Endodermal cell (in vitro differentiated cells): Measurements from ENCODE around the gene ATP8B4. TPM values are rescaled to one million over a fixed set of nuclear protein-coding genes. Genes with fewer than 3 reads are reported as not detected.

Source experiments
- DNase-seq: peaks from one replicate; pipeline ENCODE4 v3.0.0-alpha.2; 2017
- H3K27ac ChIP-seq: 2 replicates; pipeline ENCODE4 v1.5.1; 2013; ENCODE audit warnings: mild to moderate bottlenecking, low read depth, low read length, moderate library complexity
- H3K27me3 ChIP-seq: 2 replicates; pipeline ENCODE4 v1.6.1; 2013; ENCODE audit warnings: mild to moderate bottlenecking, low read length, moderate library complexity; ENCODE audit not compliant: insufficient read depth, control insufficient read depth, poor library complexity, severe bottlenecking
- H3K36me3 ChIP-seq: 2 replicates; pipeline ENCODE4 v1.7.0; 2013; ENCODE audit warnings: mild to moderate bottlenecking, low read length, moderate library complexity; ENCODE audit not compliant: control insufficient read depth, insufficient read depth
- H3K4me1 ChIP-seq: one replicate; pipeline ENCODE4 v1.7.0; 2013; ENCODE audit warnings: low read length; ENCODE audit not compliant: control insufficient read depth, insufficient read depth
- H3K4me3 ChIP-seq: 2 replicates; pipeline ENCODE4 v1.5.1; 2013; ENCODE audit warnings: mild to moderate bottlenecking, low read length, moderate library complexity
- H3K9ac ChIP-seq: 2 replicates; pipeline ENCODE4 v1.6.1; 2013; ENCODE audit warnings: mild to moderate bottlenecking, low read length, moderate library complexity; ENCODE audit not compliant: poor library complexity, severe bottlenecking; ENCODE audit errors: extremely low read depth
- H3K9me3 ChIP-seq: 2 replicates; pipeline ENCODE4 v1.6.1; 2013; ENCODE audit warnings: mild to moderate bottlenecking, low read length, moderate library complexity; ENCODE audit not compliant: control insufficient read depth
- H3K27ac Mint-ChIP-seq: 2 replicates; pipeline ENCODE4 v1.8.0; 2020; ENCODE audit warnings: mixed read lengths
- H3K27me3 Mint-ChIP-seq: 2 replicates; pipeline ENCODE4 v1.8.0; 2021; ENCODE audit warnings: mild to moderate bottlenecking, mixed read lengths; ENCODE audit not compliant: insufficient read depth
- H3K36me3 Mint-ChIP-seq: 2 replicates; pipeline ENCODE4 v1.8.0; 2020; ENCODE audit warnings: low read depth, mixed read lengths
- H3K4me1 Mint-ChIP-seq: 2 replicates; pipeline ENCODE4 v1.8.0; 2020; ENCODE audit warnings: mixed read lengths
- H3K4me3 Mint-ChIP-seq: 2 replicates; pipeline ENCODE4 v1.8.0; 2020; ENCODE audit warnings: mild to moderate bottlenecking, moderate library complexity, mixed read lengths
- H3K9me3 Mint-ChIP-seq: 2 replicates; pipeline ENCODE4 v1.8.0; 2020; ENCODE audit warnings: mild to moderate bottlenecking, mixed read lengths
- WGBS, 2 experiments: methylation state at CpG; one replicate each; pipeline versions ENCODE4 v1.1.5 to v1.1.7; 2013; ENCODE audit warnings: missing lambda C conversion rate in 2 of 2, mixed read lengths in 1 of 2; ENCODE audit not compliant: insufficient coverage in 1 of 2, insufficient read length in 1 of 2; 5-methylcytosine and 5-hydroxymethylcytosine counted together
- total RNA-seq, 2 donors: library from RNA; stranded (reverse); fragmentation: NEBNext Ultra II Directional in 1 of 2; extraction: Animal tissue kit (Norgen Biotek cat#: 25700) in 1 of 2; gene quantifications; 2 replicates in 1 of 2; 3 replicates in 1 of 2; pipeline ENCODE4 v1.2.1, GENCODE V29; 2021
- TF ChIP-seq, protein P1 (sequence below): fragments of 200-600 bp; sonication (generic); conservative IDR thresholded peaks from 2 replicates; pipeline ENCODE4 v1.5.0; 2021; ENCODE audit warnings: antibody characterized with exemption, mild to moderate bottlenecking

ATP8B4 gene
- total RNA-seq, 2 donors from 2014 or later = 0.64 to 0.95 TPM

DNA sequence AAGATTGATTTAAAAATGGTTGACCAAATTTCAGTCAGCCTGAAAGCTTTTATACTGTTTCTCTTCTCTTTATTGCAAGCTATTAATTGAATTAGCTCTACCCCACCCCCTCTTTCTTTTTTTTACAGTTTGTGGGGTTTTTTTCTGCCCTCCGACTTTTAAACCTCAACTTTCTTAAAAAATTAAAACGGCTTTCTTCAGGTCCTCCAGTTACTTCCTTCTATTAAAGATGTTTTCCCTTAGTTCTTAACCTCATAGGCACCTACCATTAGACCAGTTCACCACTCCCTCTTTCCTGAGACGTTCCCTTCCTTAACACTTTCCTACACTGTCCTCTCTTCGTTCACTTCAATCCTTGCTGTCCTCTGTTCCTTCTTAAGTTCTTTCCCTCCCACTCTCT lies 52.4 kb downstream of the ATP8B4 start:
- Mint-ChIP-seq H3K4me3 (no peak overlapping the region), H3K36me3 (no peaks in the 10 kb centered on the region), H3K27ac (no peak overlapping the region), H3K9me3 (no peaks in the 10 kb centered on the region), H3K27me3 (no peaks in the 10 kb centered on the region), H3K4me1 (peaks cover 5% of the 10 kb centered on the region)
- Histone ChIP-seq H3K9me3 (no peaks in the 10 kb centered on the region), H3K4me3 (no peak overlapping the region), H3K9ac (no peak overlapping the region), H3K27me3 (no peaks in the 10 kb centered on the region), H3K27ac (no peak overlapping the region), H3K4me1 (no peaks in the 10 kb centered on the region), H3K36me3 (no peaks in the 10 kb centered on the region)
- 86 to 90% methylated on average over 3 to 4 of the region's 4 CpGs for WGBS, 2 experiments
- no peak for DNase-seq
- TF ChIP-seq, protein P1, sequence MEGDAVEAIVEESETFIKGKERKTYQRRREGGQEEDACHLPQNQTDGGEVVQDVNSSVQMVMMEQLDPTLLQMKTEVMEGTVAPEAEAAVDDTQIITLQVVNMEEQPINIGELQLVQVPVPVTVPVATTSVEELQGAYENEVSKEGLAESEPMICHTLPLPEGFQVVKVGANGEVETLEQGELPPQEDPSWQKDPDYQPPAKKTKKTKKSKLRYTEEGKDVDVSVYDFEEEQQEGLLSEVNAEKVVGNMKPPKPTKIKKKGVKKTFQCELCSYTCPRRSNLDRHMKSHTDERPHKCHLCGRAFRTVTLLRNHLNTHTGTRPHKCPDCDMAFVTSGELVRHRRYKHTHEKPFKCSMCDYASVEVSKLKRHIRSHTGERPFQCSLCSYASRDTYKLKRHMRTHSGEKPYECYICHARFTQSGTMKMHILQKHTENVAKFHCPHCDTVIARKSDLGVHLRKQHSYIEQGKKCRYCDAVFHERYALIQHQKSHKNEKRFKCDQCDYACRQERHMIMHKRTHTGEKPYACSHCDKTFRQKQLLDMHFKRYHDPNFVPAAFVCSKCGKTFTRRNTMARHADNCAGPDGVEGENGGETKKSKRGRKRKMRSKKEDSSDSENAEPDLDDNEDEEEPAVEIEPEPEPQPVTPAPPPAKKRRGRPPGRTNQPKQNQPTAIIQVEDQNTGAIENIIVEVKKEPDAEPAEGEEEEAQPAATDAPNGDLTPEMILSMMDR = no peak

DNA sequence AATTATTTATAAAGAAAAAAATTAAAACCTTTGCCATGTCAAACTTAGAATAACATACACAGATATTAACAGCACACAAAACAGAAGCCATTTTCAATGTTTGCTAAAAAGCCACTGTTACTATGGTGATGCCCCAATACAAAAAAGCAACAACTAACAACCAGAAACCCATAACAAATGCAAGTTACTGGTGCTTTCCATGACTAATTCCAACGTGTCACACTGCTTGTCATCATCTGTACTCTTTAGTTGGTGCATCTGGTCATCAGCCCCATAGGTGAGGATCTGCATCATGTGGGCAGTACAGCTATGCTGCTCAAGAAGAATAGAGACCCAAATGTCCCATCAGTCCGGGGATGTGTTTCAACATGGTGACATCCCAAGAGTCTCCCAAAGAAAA lies 52.8 kb downstream of the ATP8B4 start:
- no peaks in the 10 kb centered on the region for H3K36me3 Mint-ChIP-seq
- TF ChIP-seq, protein P1 = no peak
- H3K4me3 Mint-ChIP-seq = no peak overlapping the region
- Histone ChIP-seq H3K27me3 (no peaks in the 10 kb centered on the region), H3K4me3 (no peak overlapping the region), H3K36me3 (no peaks in the 10 kb centered on the region), H3K9ac (no peak overlapping the region), H3K4me1 (no peaks in the 10 kb centered on the region), H3K9me3 (no peaks in the 10 kb centered on the region), H3K27ac (no peak overlapping the region)
- DNase-seq = no peak
- H3K4me1 Mint-ChIP-seq = peaks cover 5% of the 10 kb centered on the region
- H3K27me3 Mint-ChIP-seq = no peaks in the 10 kb centered on the region
- H3K9me3 Mint-ChIP-seq = no peaks in the 10 kb centered on the region
- no peak overlapping the region for H3K27ac Mint-ChIP-seq
- 82% methylated on average over 2 of the region's 2 CpGs; no CpG with 5 or more reads in 1 of the 2 experiments for WGBS, 2 experiments

DNA sequence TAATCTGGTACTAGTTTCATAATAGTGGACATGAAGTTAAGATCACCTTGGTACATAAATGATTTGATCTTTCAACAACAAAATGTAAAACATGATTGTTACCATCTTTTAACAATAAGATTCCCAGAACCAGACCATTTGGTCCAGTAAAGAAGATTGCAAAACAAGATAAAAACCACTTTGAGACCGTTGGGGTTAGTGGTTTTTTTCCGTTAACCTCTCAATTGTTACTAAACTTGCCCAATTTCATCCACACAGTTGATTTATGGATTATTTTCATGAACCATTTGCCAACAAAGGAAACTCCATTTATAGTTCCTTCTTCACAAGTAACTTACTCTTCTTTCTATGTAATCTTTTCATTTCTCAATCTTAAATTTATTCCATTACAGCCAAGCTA lies 53.8 kb downstream of the ATP8B4 start:
- Mint-ChIP-seq H3K4me3 (no peak overlapping the region), H3K27ac (no peak overlapping the region), H3K27me3 (no peaks in the 10 kb centered on the region), H3K9me3 (no peaks in the 10 kb centered on the region), H3K4me1 (peaks cover 10% of the 10 kb centered on the region), H3K36me3 (no peaks in the 10 kb centered on the region)
- no peak overlapping the region for H3K9ac ChIP-seq
- TF ChIP-seq, protein P1 = no peak
- no peak for DNase-seq
- no peaks in the 10 kb centered on the region for H3K9me3 ChIP-seq
- H3K27me3 ChIP-seq = no peaks in the 10 kb centered on the region
- H3K27ac ChIP-seq = no peak overlapping the region
- WGBS, 2 experiments = 96% methylated on average over 2 of the region's 2 CpGs; no CpG with 5 or more reads in 1 of the 2 experiments
- no peaks in the 10 kb centered on the region for H3K4me1 ChIP-seq
- no peaks in the 10 kb centered on the region for H3K36me3 ChIP-seq
- H3K4me3 ChIP-seq = no peak overlapping the region
